SJSA1 (cell line): Measurements from ENCODE around the gene RNF175. TPM values are rescaled to one million over a fixed set of nuclear protein-coding genes. Genes with fewer than 3 reads are reported as not detected.

Experiments used
- DNase-seq, 2 experiments: peaks; one replicate each; pipeline ENCODE4 v3.0.0-alpha.2; 2015 to 2020; ENCODE audit warnings: low spot score in 2 of 2, low read depth in 1 of 2
- H3K27ac ChIP-seq: fragments of 250-450 bp; sonication (Bioruptor Pico); 2 replicates; pipeline ENCODE4 v1.5.1; 2020; ENCODE audit warnings: mild to moderate bottlenecking, moderate library complexity
- H3K27me3 ChIP-seq: fragments of 250-450 bp; sonication (Bioruptor Pico); replicated peaks from 2 replicates; pipeline ENCODE4 v1.5.1; 2020; ENCODE audit warnings: mild to moderate bottlenecking, moderate library complexity
- H3K36me3 ChIP-seq: fragments of 250-450 bp; sonication (Bioruptor Pico); 2 replicates; pipeline ENCODE4 v1.5.1; 2020; ENCODE audit warnings: mild to moderate bottlenecking
- H3K4me1 ChIP-seq: fragments of 250-450 bp; sonication (Bioruptor Pico); replicated peaks from 2 replicates; pipeline ENCODE4 v1.6.1; 2021; ENCODE audit warnings: mild to moderate bottlenecking
- H3K4me3 ChIP-seq: fragments of 250-450 bp; sonication (Bioruptor Pico); 2 replicates; pipeline ENCODE4 v1.5.1; 2020; ENCODE audit warnings: mild to moderate bottlenecking
- H3K9me3 ChIP-seq: fragments of 250-450 bp; sonication (Bioruptor Pico); replicated peaks from 2 replicates; pipeline ENCODE4 v1.5.1; 2020; ENCODE audit warnings: mild to moderate bottlenecking
- total RNA-seq: library from RNA; depleted of rRNA; stranded (reverse); fragments of >200 nt; shearing (Covaris generic); gene quantifications from 2 replicates; pipeline ENCODE4 v1.2.3, GENCODE V29; 2014

The RNF175 gene
- total RNA-seq, 1 experiment from 2014 or later, result not detected

- H3K4me1 ChIP-seq, result no peaks in the 10 kb centered on the region
- H3K27me3 ChIP-seq, result no peaks in the 10 kb centered on the region
- no peak for DNase-seq
- H3K4me3 ChIP-seq, result no peak overlapping the region
- H3K9me3 ChIP-seq, result no peaks in the 10 kb centered on the region
- no peaks in the 10 kb centered on the region for H3K36me3 ChIP-seq
- H3K27ac ChIP-seq, result no peak overlapping the region
Measured at GRCh38 chr4:153747406-153747955, 12.3 kb downstream of the RNF175 start.

GRCh38 chr4:153745651-153746050 lies 14.2 kb downstream of the RNF175 start:
- Histone ChIP-seq H3K36me3 (no peaks in the 10 kb centered on the region), H3K4me1 (no peaks in the 10 kb centered on the region), H3K27ac (no peak overlapping the region), H3K27me3 (no peaks in the 10 kb centered on the region), H3K4me3 (no peak overlapping the region), H3K9me3 (no peaks in the 10 kb centered on the region; the same call in 1 of the 2 replicates)
- no peak for DNase-seq

- Histone ChIP-seq H3K36me3 (no peaks in the 10 kb centered on the region), H3K4me1 (no peaks in the 10 kb centered on the region), H3K27ac (no peak overlapping the region), H3K27me3 (no peaks in the 10 kb centered on the region), H3K9me3 (no peaks in the 10 kb centered on the region; the same call in 1 of the 2 replicates), H3K4me3 (no peak overlapping the region)
- no peak for DNase-seq
Measured at GRCh38 chr4:153741541-153741940, 18.3 kb downstream of the RNF175 start.

- no peak overlapping the region for H3K4me3 ChIP-seq
Measured at GRCh38 chr4:153735906-153736461, 23.8 kb downstream of the RNF175 start.

GRCh38 chr4:153733751-153734448 lies 25.9 kb downstream of the RNF175 start:
- H3K4me3 ChIP-seq, result no peak overlapping the region
- H3K4me1 ChIP-seq, result no peaks in the 10 kb centered on the region
- no peak for DNase-seq
- H3K36me3 ChIP-seq, result no peaks in the 10 kb centered on the region
- peaks cover 4% of the 10 kb centered on the region; the same call in 1 of the 2 replicates for H3K27me3 ChIP-seq
- no peak overlapping the region for H3K27ac ChIP-seq
- H3K9me3 ChIP-seq, result no peaks in the 10 kb centered on the region; the same call in 1 of the 2 replicates

More at GRCh38 chr4:153735906-153736461, 23.8 kb downstream of the RNF175 start:
- Histone ChIP-seq H3K9me3 (no peaks in the 10 kb centered on the region; the same call in 1 of the 2 replicates), H3K27ac (no peak overlapping the region), H3K4me1 (no peaks in the 10 kb centered on the region), H3K36me3 (no peaks in the 10 kb centered on the region), H3K27me3 (peaks cover 4% of the 10 kb centered on the region; the same call in 1 of the 2 replicates)
- no peak for DNase-seq

GRCh38 chr4:153731239-153731638 lies 28.6 kb downstream of the RNF175 start:
- DNase-seq, result no peak
- Histone ChIP-seq H3K4me1 (no peaks in the 10 kb centered on the region), H3K27ac (no peak overlapping the region), H3K9me3 (no peaks in the 10 kb centered on the region; the same call in 1 of the 2 replicates), H3K27me3 (peaks cover 4% of the 10 kb centered on the region; the same call in 1 of the 2 replicates), H3K36me3 (no peaks in the 10 kb centered on the region), H3K4me3 (no peak overlapping the region)

- H3K27ac ChIP-seq, result no peak overlapping the region
- H3K9me3 ChIP-seq, result no peaks in the 10 kb centered on the region; the same call in 1 of the 2 replicates
- H3K4me3 ChIP-seq, result no peak overlapping the region
- DNase-seq, result no peak
- no peaks in the 10 kb centered on the region for H3K4me1 ChIP-seq
- H3K36me3 ChIP-seq, result no peaks in the 10 kb centered on the region
- H3K27me3 ChIP-seq, result peaks cover 4% of the 10 kb centered on the region; the same call in 1 of the 2 replicates
Measured at GRCh38 chr4:153729895-153730294, 29.9 kb downstream of the RNF175 start.

- DNase-seq, result no peak
- no peaks in the 10 kb centered on the region for H3K36me3 ChIP-seq
- no peaks in the 10 kb centered on the region for H3K4me1 ChIP-seq
- no peak overlapping the region for H3K4me3 ChIP-seq
- H3K27ac ChIP-seq, result no peak overlapping the region
- no peaks in the 10 kb centered on the region; the same call in 1 of the 2 replicates for H3K27me3 ChIP-seq
- no peaks in the 10 kb centered on the region; the same call in 1 of the 2 replicates for H3K9me3 ChIP-seq
Measured at GRCh38 chr4:153728660-153729059, 31.2 kb downstream of the RNF175 start.

- no peak overlapping the region for H3K4me3 ChIP-seq
- H3K36me3 ChIP-seq, result no peaks in the 10 kb centered on the region
- no peaks in the 10 kb centered on the region; the same call in 1 of the 2 replicates for H3K9me3 ChIP-seq
- no peak for DNase-seq
- H3K27me3 ChIP-seq, result no peaks in the 10 kb centered on the region; the same call in 1 of the 2 replicates
- no peak overlapping the region for H3K27ac ChIP-seq
- H3K4me1 ChIP-seq, result no peaks in the 10 kb centered on the region
Measured at GRCh38 chr4:153728151-153728550, 31.7 kb downstream of the RNF175 start.

- Histone ChIP-seq H3K4me1 (no peaks in the 10 kb centered on the region), H3K27ac (no peak overlapping the region), H3K36me3 (no peaks in the 10 kb centered on the region), H3K9me3 (no peaks in the 10 kb centered on the region; the same call in 1 of the 2 replicates), H3K4me3 (no peak overlapping the region), H3K27me3 (no peaks in the 10 kb centered on the region)
- DNase-seq, result no peak
Measured at GRCh38 chr4:153725831-153726154, 34.0 kb downstream of the RNF175 start.

- H3K27ac ChIP-seq, result no peak overlapping the region
- H3K36me3 ChIP-seq, result no peaks in the 10 kb centered on the region
- H3K9me3 ChIP-seq, result no peaks in the 10 kb centered on the region; the same call in 1 of the 2 replicates
- no peaks in the 10 kb centered on the region for H3K27me3 ChIP-seq
- H3K4me1 ChIP-seq, result no peaks in the 10 kb centered on the region
- no peak for DNase-seq
- H3K4me3 ChIP-seq, result no peak overlapping the region
Measured at GRCh38 chr4:153725136-153725830, 34.5 kb downstream of the RNF175 start.

GRCh38 chr4:153724606-153725005 lies 35.2 kb downstream of the RNF175 start:
- no peaks in the 10 kb centered on the region for H3K4me1 ChIP-seq
- H3K27ac ChIP-seq, result no peak overlapping the region
- H3K9me3 ChIP-seq, result no peaks in the 10 kb centered on the region; the same call in 1 of the 2 replicates
- no peak overlapping the region for H3K4me3 ChIP-seq
- no peaks in the 10 kb centered on the region for H3K36me3 ChIP-seq
- DNase-seq, result no peak
- no peaks in the 10 kb centered on the region for H3K27me3 ChIP-seq

- H3K4me1 ChIP-seq, result no peaks in the 10 kb centered on the region
- no peaks in the 10 kb centered on the region for H3K36me3 ChIP-seq
- no peaks in the 10 kb centered on the region; the same call in 1 of the 2 replicates for H3K27me3 ChIP-seq
- DNase-seq, result no peak
- H3K9me3 ChIP-seq, result no peaks in the 10 kb centered on the region
- H3K4me3 ChIP-seq, result no peak overlapping the region
- H3K27ac ChIP-seq, result no peak overlapping the region
Measured at GRCh38 chr4:153722036-153722435, 37.8 kb downstream of the RNF175 start.
